ENCODE data around the gene NR4A2.

DNA sequence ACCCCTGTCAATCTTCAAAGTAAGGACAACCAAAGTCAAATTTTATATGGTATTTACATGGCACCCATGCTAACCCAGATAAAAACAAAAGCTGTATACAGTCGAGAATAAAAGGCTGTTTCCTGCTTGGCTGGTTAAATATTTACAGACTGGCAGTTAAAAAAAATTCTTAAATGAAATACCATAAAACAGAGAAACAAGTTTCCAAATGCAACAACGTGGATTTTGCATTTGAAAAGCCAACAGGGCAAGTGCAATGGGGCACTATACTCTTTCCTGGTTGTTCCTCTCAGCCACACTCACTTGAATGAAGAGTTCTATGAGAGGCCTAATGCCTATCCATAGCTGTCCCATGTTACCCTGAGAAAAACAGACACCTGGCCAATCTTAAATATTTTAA is 6.1 kb upstream of the NR4A2 start:
- TF ChIP-seq ZFX (IDR thresholded peaks at IDR 0.05) (no peak), POLR2A (IDR thresholded peaks at IDR 0.05; ENCODE audit: borderline replicate concordance, extremely low read depth, insufficient read depth, insufficient read length) (no peak), RAD21 (IDR thresholded peaks at IDR 0.05; ENCODE audit: low read depth) (no peak), POLR2AphosphoS5 (IDR thresholded peaks at IDR 0.05; ENCODE audit: low read depth, low read length) (no peak), ZNF274 (IDR thresholded peaks at IDR 0.05; ENCODE audit: low read depth, low read length) (no peak), TCF7L2 (IDR thresholded peaks at IDR 0.05; ENCODE audit: borderline replicate concordance, extremely low read depth, insufficient read depth, insufficient read length) (no peak), SIN3A (IDR thresholded peaks at IDR 0.05; ENCODE audit: low read depth) (no peak), EZH2phosphoT487 (IDR thresholded peaks at IDR 0.05; ENCODE audit: borderline replicate concordance) (no peak), YY1 (IDR thresholded peaks at IDR 0.05; ENCODE audit: extremely low read depth, insufficient replicate concordance, low read depth, low read length) (no peak)
- TF ChIP-seq, protein P1, sequence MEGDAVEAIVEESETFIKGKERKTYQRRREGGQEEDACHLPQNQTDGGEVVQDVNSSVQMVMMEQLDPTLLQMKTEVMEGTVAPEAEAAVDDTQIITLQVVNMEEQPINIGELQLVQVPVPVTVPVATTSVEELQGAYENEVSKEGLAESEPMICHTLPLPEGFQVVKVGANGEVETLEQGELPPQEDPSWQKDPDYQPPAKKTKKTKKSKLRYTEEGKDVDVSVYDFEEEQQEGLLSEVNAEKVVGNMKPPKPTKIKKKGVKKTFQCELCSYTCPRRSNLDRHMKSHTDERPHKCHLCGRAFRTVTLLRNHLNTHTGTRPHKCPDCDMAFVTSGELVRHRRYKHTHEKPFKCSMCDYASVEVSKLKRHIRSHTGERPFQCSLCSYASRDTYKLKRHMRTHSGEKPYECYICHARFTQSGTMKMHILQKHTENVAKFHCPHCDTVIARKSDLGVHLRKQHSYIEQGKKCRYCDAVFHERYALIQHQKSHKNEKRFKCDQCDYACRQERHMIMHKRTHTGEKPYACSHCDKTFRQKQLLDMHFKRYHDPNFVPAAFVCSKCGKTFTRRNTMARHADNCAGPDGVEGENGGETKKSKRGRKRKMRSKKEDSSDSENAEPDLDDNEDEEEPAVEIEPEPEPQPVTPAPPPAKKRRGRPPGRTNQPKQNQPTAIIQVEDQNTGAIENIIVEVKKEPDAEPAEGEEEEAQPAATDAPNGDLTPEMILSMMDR (IDR thresholded peaks at IDR 0.05 in 2 of 3, conservative IDR thresholded peaks at IDR 0.05 in 1 of 3; ENCODE audit: borderline replicate concordance in 1 of 3, insufficient read depth in 1 of 3, low read depth in 2 of 3, low read length in 2 of 3) = no peak
- TF ChIP-seq, protein P2, sequence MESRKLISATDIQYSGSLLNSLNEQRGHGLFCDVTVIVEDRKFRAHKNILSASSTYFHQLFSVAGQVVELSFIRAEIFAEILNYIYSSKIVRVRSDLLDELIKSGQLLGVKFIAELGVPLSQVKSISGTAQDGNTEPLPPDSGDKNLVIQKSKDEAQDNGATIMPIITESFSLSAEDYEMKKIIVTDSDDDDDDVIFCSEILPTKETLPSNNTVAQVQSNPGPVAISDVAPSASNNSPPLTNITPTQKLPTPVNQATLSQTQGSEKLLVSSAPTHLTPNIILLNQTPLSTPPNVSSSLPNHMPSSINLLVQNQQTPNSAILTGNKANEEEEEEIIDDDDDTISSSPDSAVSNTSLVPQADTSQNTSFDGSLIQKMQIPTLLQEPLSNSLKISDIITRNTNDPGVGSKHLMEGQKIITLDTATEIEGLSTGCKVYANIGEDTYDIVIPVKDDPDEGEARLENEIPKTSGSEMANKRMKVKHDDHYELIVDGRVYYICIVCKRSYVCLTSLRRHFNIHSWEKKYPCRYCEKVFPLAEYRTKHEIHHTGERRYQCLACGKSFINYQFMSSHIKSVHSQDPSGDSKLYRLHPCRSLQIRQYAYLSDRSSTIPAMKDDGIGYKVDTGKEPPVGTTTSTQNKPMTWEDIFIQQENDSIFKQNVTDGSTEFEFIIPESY (IDR thresholded peaks at IDR 0.05; ENCODE audit: extremely low read depth, insufficient replicate concordance, low read length) = no peak
- TF ChIP-seq, protein P3, sequence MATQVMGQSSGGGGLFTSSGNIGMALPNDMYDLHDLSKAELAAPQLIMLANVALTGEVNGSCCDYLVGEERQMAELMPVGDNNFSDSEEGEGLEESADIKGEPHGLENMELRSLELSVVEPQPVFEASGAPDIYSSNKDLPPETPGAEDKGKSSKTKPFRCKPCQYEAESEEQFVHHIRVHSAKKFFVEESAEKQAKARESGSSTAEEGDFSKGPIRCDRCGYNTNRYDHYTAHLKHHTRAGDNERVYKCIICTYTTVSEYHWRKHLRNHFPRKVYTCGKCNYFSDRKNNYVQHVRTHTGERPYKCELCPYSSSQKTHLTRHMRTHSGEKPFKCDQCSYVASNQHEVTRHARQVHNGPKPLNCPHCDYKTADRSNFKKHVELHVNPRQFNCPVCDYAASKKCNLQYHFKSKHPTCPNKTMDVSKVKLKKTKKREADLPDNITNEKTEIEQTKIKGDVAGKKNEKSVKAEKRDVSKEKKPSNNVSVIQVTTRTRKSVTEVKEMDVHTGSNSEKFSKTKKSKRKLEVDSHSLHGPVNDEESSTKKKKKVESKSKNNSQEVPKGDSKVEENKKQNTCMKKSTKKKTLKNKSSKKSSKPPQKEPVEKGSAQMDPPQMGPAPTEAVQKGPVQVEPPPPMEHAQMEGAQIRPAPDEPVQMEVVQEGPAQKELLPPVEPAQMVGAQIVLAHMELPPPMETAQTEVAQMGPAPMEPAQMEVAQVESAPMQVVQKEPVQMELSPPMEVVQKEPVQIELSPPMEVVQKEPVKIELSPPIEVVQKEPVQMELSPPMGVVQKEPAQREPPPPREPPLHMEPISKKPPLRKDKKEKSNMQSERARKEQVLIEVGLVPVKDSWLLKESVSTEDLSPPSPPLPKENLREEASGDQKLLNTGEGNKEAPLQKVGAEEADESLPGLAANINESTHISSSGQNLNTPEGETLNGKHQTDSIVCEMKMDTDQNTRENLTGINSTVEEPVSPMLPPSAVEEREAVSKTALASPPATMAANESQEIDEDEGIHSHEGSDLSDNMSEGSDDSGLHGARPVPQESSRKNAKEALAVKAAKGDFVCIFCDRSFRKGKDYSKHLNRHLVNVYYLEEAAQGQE (IDR thresholded peaks at IDR 0.05; ENCODE audit: low read depth) = no peak
